GM23338 (cell line): ENCODE measurements around the gene GPD1. TPM values are rescaled to one million over a fixed set of nuclear protein-coding genes. Genes with fewer than 3 reads are reported as not detected.
A peak's percentile ranks its signal among the peaks of the same experiment; 100 is the strongest.

Experiments used
- ATAC-seq: fragments of 200-7000 bp; cut with Tn5 transposase; 3 replicates; pipeline ENCODE4 v1.9.1; 2020
- DNase-seq: peaks from one replicate; pipeline ENCODE4 v3.0.0-alpha.2; 2015; ENCODE audit warnings: low spot score
- H2AFZ ChIP-seq: fragments of 200-600 bp; sonication (generic); 2 replicates; pipeline ENCODE4 v1.8.0; 2016; ENCODE audit warnings: antibody characterized with exemption, mild to moderate bottlenecking, moderate library complexity
- H3F3A ChIP-seq: fragments of 200-600 bp; sonication (generic); replicated peaks from 2 replicates; pipeline ENCODE4 v1.8.0; 2017; ENCODE audit warnings: antibody characterized with exemption, mixed run types, low read depth
- H3K27ac ChIP-seq: fragments of 200-600 bp; sonication (generic); 2 replicates; pipeline ENCODE4 v1.6.1; 2016; ENCODE audit warnings: low read depth
- H3K27me3 ChIP-seq: fragments of 200-600 bp; sonication (generic); 2 replicates; pipeline ENCODE4 v1.8.0; 2016; ENCODE audit warnings: mild to moderate bottlenecking, mixed run types, moderate library complexity; ENCODE audit not compliant: insufficient read depth
- H3K36me3 ChIP-seq: fragments of 200-600 bp; sonication (generic); 2 replicates; pipeline ENCODE4 v1.8.0; 2016; ENCODE audit warnings: mild to moderate bottlenecking; ENCODE audit not compliant: insufficient read depth
- H3K4me1 ChIP-seq: fragments of 200-600 bp; sonication (generic); 2 replicates; pipeline ENCODE4 v1.8.0; 2016; ENCODE audit warnings: mild to moderate bottlenecking, moderate library complexity; ENCODE audit not compliant: insufficient read depth
- H3K4me2 ChIP-seq: fragments of 200-600 bp; sonication (generic); 2 replicates; pipeline ENCODE4 v1.7.1; 2017; ENCODE audit warnings: mixed run types
- H3K4me3 ChIP-seq: fragments of 200-600 bp; sonication (generic); 2 replicates; pipeline ENCODE4 v1.6.1; 2016; ENCODE audit warnings: mixed run types
- H3K79me2 ChIP-seq: fragments of 200-600 bp; sonication (generic); replicated peaks from 2 replicates; pipeline ENCODE4 v1.8.0; 2017; ENCODE audit warnings: mild to moderate bottlenecking; ENCODE audit not compliant: insufficient read depth
- H3K9me2 ChIP-seq: fragments of 200-600 bp; sonication (generic); 2 replicates; pipeline ENCODE4 v1.8.0; 2017; ENCODE audit not compliant: insufficient read depth
- H4K20me1 ChIP-seq: fragments of 200-600 bp; sonication (generic); replicated peaks from 2 replicates; pipeline ENCODE4 v1.8.0; 2017; ENCODE audit warnings: mild to moderate bottlenecking; ENCODE audit not compliant: insufficient read depth
- H3K27ac Mint-ChIP-seq: 2 replicates; pipeline ENCODE4 v1.8.0; 2020; ENCODE audit warnings: inconsistent platforms, mild to moderate bottlenecking, moderate library complexity, mixed read lengths
- H3K27me3 Mint-ChIP-seq: 3 replicates; pipeline ENCODE4 v1.8.0; 2022; ENCODE audit warnings: low read depth, mild to moderate bottlenecking, moderate library complexity, mixed read lengths, inconsistent platforms; ENCODE audit not compliant: insufficient read depth, poor library complexity
- H3K36me3 Mint-ChIP-seq: 3 replicates; pipeline ENCODE4 v1.8.0; 2021; ENCODE audit warnings: low read depth, mild to moderate bottlenecking, inconsistent platforms, moderate library complexity, mixed read lengths
- H3K4me1 Mint-ChIP-seq: 3 replicates; pipeline ENCODE4 v1.8.0; 2020; ENCODE audit warnings: mild to moderate bottlenecking, inconsistent platforms, mixed read lengths
- H3K4me3 Mint-ChIP-seq: 3 replicates; pipeline ENCODE4 v1.8.0; 2021; ENCODE audit warnings: moderate library complexity, mild to moderate bottlenecking, inconsistent platforms, mixed read lengths
- H3K9me3 Mint-ChIP-seq: 3 replicates; pipeline ENCODE4 v1.8.0; 2020; ENCODE audit warnings: moderate library complexity, mild to moderate bottlenecking, inconsistent platforms, mixed read lengths
- CTCF ChIP-seq, 2 experiments: fragments of 200-600 bp in 1 of 2; sonication (generic) in 1 of 2; conservative IDR thresholded peaks; 2 replicates each; pipeline versions ENCODE4 v1.5.1 to v1.6.1; 2016 to 2017; ENCODE audit warnings: antibody characterized with exemption in 2 of 2, low read depth in 2 of 2, mild to moderate bottlenecking in 2 of 2, moderate library complexity in 1 of 2
- ETS1 ChIP-seq: IDR thresholded peaks from 2 replicates; pipeline ENCODE4 v1.6.1; 2016; ENCODE audit warnings: antibody characterized with exemption
- EZH2 ChIP-seq: fragments of 200-600 bp; sonication (generic); IDR thresholded peaks from one replicate; pipeline ENCODE4 v1.8.0; 2017; ENCODE audit warnings: antibody characterized with exemption, mild to moderate bottlenecking, low read depth; ENCODE audit not compliant: unreplicated experiment
- EZH2phosphoT487 ChIP-seq: fragments of 200-600 bp; sonication (generic); IDR thresholded peaks from one replicate; pipeline ENCODE4 v1.8.1; 2018; ENCODE audit warnings: antibody characterized with exemption; ENCODE audit not compliant: unreplicated experiment
- JUNB ChIP-seq: IDR thresholded peaks from one replicate; pipeline ENCODE4 v1.6.1; 2016; ENCODE audit warnings: antibody characterized with exemption; ENCODE audit not compliant: unreplicated experiment
- POLR2AphosphoS5 ChIP-seq: IDR thresholded peaks from 2 replicates; pipeline ENCODE4 v1.6.1; 2016; ENCODE audit warnings: antibody characterized with exemption, low read depth
- STAT1 ChIP-seq: IDR thresholded peaks from one replicate; pipeline ENCODE4 v1.6.1; 2016; ENCODE audit warnings: antibody characterized with exemption; ENCODE audit not compliant: unreplicated experiment
- ZNF114 ChIP-seq: fragments of 250-450 bp; sonication (Bioruptor Pico); IDR thresholded peaks from 2 replicates; pipeline ENCODE4 v1.5.0; 2020; ENCODE audit warnings: mild to moderate bottlenecking, moderate library complexity
- ZNF331 ChIP-seq: fragments of 250-450 bp; sonication (Bioruptor Pico); IDR thresholded peaks from 2 replicates; pipeline ENCODE4 v1.5.0; 2020; ENCODE audit warnings: low read depth, mild to moderate bottlenecking, moderate library complexity
- ZNF462 ChIP-seq: fragments of 250-450 bp; sonication (Bioruptor Pico); IDR thresholded peaks from 2 replicates; pipeline ENCODE4 v1.5.0; 2020; ENCODE audit warnings: mild to moderate bottlenecking, moderate library complexity
- polyA plus RNA-seq: library from polyadenylated mRNA; unstranded; fragments of >200 nt; fragmentation: Nextera tagmentation; extraction: Ambion mirVana; gene quantifications from 2 replicates; pipeline ENCODE4 v1.2.1, GENCODE V29; 2016
- total RNA-seq: library from RNA; depleted of rRNA; stranded (reverse); fragments of >200 nt; shearing (Covaris generic); gene quantifications from 2 replicates; pipeline ENCODE4 v1.2.3, GENCODE V29; 2014
- TF ChIP-seq, protein P1 (sequence below): IDR thresholded peaks from one replicate; pipeline ENCODE4 v1.6.1; 2018; ENCODE audit warnings: antibody characterized with exemption; ENCODE audit not compliant: unreplicated experiment

GPD1 gene
- total and polyA plus RNA-seq, 2 experiments from 2014 or later = 0.36 to 0.45 TPM

- no peak for TF ChIP-seq ZNF462 (CRISPR knock-in tag)
- TF ChIP-seq POLR2AphosphoS5 = no peak
- no peak for TF ChIP-seq JUNB
- TF ChIP-seq ZNF114 (CRISPR knock-in tag) = no peak
- no peak for TF ChIP-seq ZNF331 (CRISPR knock-in tag)
- TF ChIP-seq EZH2 = no peak
Observed at GRCh38 chr12:50085615-50086072, 18.2 kb upstream of the GPD1 start (continued).

- peaks cover 7% of the 10 kb centered on the region for H3K27me3 Mint-ChIP-seq
- Histone ChIP-seq H3K36me3 (peaks cover 41% of the 10 kb centered on the region), H2AFZ (no peak overlapping the region), H3K4me2 (peak overlapping the region; percentile 91), H3K79me2 (peaks cover 27% of the 10 kb centered on the region), H3K9me2 (no peaks in the 10 kb centered on the region), H3K27me3 (peaks cover 9% of the 10 kb centered on the region), H3F3A (peaks cover 33% of the 10 kb centered on the region), H4K20me1 (peaks cover 18% of the 10 kb centered on the region), H3K4me3 (peak overlapping the region; percentile 58), H3K4me1 (peaks cover 5% of the 10 kb centered on the region), H3K27ac (peak overlapping the region; percentile 79)
- ATAC-seq = no peak
- H3K4me3 Mint-ChIP-seq = peak overlapping the region; percentile 89
- DNase-seq = no peak
- H3K4me1 Mint-ChIP-seq = peaks cover 25% of the 10 kb centered on the region
- peaks cover 54% of the 10 kb centered on the region for H3K36me3 Mint-ChIP-seq
- H3K27ac Mint-ChIP-seq = peak overlapping the region; percentile 80
- H3K9me3 Mint-ChIP-seq = no peaks in the 10 kb centered on the region; the same call in 2 of the 3 replicates
- TF ChIP-seq ZNF331 (CRISPR knock-in tag) (no peak), EZH2phosphoT487 (no peak), POLR2AphosphoS5 (no peak), EZH2 (no peak), STAT1 (no peak), ETS1 (no peak), ZNF114 (CRISPR knock-in tag) (no peak), CTCF (conservative IDR thresholded peaks at IDR 0.05; ENCODE audit: low read depth in 2 of 2) (no peak)
- TF ChIP-seq, protein P1, sequence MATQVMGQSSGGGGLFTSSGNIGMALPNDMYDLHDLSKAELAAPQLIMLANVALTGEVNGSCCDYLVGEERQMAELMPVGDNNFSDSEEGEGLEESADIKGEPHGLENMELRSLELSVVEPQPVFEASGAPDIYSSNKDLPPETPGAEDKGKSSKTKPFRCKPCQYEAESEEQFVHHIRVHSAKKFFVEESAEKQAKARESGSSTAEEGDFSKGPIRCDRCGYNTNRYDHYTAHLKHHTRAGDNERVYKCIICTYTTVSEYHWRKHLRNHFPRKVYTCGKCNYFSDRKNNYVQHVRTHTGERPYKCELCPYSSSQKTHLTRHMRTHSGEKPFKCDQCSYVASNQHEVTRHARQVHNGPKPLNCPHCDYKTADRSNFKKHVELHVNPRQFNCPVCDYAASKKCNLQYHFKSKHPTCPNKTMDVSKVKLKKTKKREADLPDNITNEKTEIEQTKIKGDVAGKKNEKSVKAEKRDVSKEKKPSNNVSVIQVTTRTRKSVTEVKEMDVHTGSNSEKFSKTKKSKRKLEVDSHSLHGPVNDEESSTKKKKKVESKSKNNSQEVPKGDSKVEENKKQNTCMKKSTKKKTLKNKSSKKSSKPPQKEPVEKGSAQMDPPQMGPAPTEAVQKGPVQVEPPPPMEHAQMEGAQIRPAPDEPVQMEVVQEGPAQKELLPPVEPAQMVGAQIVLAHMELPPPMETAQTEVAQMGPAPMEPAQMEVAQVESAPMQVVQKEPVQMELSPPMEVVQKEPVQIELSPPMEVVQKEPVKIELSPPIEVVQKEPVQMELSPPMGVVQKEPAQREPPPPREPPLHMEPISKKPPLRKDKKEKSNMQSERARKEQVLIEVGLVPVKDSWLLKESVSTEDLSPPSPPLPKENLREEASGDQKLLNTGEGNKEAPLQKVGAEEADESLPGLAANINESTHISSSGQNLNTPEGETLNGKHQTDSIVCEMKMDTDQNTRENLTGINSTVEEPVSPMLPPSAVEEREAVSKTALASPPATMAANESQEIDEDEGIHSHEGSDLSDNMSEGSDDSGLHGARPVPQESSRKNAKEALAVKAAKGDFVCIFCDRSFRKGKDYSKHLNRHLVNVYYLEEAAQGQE = no peak
Observed at GRCh38 chr12:50086148-50086547, 17.7 kb upstream of the GPD1 start.
